Measurements from ENCODE around the gene PIGX. TPM values are rescaled to one million over a fixed set of nuclear protein-coding genes. Genes with fewer than 3 reads are reported as not detected.

Gene PIGX
- 10 to 100 TPM in 2 of 6 experiments, 1 to 10 TPM in 4; 6.4 to 17.0 (median 7.2) TPM for total RNA-seq
- long read RNA-seq = 0 reads

DNA sequence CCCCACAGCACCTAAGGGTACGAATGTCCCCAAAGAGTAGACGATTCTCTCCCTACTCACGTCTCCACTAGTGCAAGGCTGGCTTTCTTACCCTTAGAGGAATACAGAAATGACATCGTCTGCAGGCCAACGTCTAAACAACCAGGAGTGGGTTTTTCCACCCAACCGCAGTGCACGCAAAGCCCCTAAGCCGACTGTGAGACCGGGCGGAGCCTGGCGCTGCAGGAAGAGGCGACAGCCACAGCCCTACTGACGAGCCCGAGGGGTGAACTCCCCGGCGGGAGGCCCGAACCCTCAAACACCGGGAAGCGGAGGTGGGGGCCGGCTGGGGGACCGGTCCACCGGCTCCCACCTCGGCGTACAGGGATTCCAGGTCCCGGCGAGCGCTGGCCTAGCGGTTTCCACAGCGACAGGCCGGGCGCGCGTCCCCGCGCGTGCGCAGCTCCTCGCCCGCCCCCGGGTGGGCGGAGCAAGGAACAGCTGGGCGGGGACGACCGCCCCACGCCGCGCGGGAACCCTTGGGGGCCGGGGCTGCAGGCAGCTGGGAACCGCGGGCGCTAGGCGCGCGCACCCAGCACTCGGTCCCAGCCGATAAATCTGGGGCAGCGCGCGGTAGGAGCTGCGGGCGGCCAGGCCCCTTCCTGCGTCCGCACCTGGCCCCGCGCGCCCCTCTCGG, at the start of gene PIGX, which contains the start of gene CEP19:
Gene PIGX, plus strand, starts transcription at position 540 of the 676 bp plus-strand sequence.
Gene CEP19, minus strand, starts transcription at position 413 of the 676 bp plus-strand sequence. CDS start 3,593 bp downstream, outside the sequence.
- intact Hi-C loops (cut with DNase I) = no loop called here
- WGBS (ENCODE audit: insufficient coverage, low coverage, low lambda C conversion rate, missing lambda C conversion rate) = 2% methylated on average over 8 of the region's 68 CpGs
- H3K4me3 ChIP-seq = peak within 1 kb of the TSS; percentile 64 to 95 (median 90)
- H3K27ac ChIP-seq = peak within 1 kb of the TSS; percentile 30 to 84 (median 81)
- peak; percentile 91 to 92 (median 91) for DNase-seq
- ATAC-seq = peak; percentile 96 to 98 (median 98)
- H3K36me3 ChIP-seq = no peaks in the 10 kb centered on the region
- H3K27me3 ChIP-seq = no peaks in the 10 kb centered on the region
- no peaks in the 10 kb centered on the region for H3K9me3 ChIP-seq
- H3K4me1 ChIP-seq = peaks cover 0 to 13% (median 5%) of the 10 kb centered on the region in 4 donors
- TF ChIP-seq, protein P1, sequence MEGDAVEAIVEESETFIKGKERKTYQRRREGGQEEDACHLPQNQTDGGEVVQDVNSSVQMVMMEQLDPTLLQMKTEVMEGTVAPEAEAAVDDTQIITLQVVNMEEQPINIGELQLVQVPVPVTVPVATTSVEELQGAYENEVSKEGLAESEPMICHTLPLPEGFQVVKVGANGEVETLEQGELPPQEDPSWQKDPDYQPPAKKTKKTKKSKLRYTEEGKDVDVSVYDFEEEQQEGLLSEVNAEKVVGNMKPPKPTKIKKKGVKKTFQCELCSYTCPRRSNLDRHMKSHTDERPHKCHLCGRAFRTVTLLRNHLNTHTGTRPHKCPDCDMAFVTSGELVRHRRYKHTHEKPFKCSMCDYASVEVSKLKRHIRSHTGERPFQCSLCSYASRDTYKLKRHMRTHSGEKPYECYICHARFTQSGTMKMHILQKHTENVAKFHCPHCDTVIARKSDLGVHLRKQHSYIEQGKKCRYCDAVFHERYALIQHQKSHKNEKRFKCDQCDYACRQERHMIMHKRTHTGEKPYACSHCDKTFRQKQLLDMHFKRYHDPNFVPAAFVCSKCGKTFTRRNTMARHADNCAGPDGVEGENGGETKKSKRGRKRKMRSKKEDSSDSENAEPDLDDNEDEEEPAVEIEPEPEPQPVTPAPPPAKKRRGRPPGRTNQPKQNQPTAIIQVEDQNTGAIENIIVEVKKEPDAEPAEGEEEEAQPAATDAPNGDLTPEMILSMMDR (IDR thresholded peaks at IDR 0.05) = peak in 3 of 4 donors; percentile 8 to 34 (median 13)
- peak; percentile 90 for TF ChIP-seq POLR2A (IDR thresholded peaks at IDR 0.05)

DNA sequence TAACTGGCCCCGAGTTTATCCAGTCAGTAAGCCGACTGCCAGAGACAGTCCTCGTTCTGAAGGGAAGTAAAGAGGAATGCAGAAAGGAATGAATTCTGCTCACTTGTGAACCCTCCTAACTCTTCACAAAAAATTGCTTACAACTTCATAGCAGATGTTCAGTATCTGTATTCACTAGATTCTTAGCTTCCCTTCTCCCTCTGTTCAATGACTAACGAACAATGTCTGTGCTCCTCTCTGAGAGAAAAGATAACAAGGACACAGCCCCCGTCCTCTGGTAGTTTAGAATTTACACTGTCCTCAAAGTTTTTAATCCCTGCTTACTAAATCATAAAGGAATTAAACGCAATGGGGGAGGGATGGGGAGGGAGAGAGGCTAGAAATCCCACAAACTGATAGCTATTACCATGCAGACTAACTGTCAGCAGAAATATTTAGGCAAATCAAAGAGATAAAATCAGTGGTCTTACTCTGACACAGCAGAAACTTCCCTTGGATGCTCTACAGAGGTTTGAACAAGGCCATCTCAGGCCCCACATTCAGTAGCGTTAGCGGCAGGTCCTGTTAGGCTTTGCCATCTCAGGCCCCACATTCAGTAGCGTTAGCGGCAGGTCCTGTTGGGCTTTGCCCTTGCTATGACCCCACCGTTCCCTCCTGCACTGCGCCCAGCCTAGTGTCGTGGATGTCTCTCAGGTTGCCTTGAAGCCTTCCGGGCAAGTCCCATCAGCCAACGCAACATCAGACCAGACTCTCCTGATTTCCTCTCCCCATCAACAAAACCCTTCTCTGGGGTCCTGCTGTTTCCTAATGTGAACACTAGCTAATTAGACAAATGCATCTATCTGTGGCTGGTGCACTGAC, 49.2 kb upstream of the PIGX start:
- DNase-seq (no peak), ATAC-seq (no peak)
- Histone ChIP-seq H3K27me3 (no peaks in the 10 kb centered on the region), H3K36me3 (no peaks in the 10 kb centered on the region), H3K9me3 (no peaks in the 10 kb centered on the region), H3K27ac (no peak overlapping the region), H3K4me3 (no peak overlapping the region), H3K4me1 (no peaks in the 10 kb centered on the region)
- WGBS (ENCODE audit: insufficient coverage, low coverage, low lambda C conversion rate, missing lambda C conversion rate) = 44% methylated on average over 10 of the region's 15 CpGs
- TF ChIP-seq, protein P1 (IDR thresholded peaks at IDR 0.05) = no peak
- no peak for TF ChIP-seq POLR2A (IDR thresholded peaks at IDR 0.05)
- intact Hi-C loops (cut with DNase I) = no loop called here

DNA sequence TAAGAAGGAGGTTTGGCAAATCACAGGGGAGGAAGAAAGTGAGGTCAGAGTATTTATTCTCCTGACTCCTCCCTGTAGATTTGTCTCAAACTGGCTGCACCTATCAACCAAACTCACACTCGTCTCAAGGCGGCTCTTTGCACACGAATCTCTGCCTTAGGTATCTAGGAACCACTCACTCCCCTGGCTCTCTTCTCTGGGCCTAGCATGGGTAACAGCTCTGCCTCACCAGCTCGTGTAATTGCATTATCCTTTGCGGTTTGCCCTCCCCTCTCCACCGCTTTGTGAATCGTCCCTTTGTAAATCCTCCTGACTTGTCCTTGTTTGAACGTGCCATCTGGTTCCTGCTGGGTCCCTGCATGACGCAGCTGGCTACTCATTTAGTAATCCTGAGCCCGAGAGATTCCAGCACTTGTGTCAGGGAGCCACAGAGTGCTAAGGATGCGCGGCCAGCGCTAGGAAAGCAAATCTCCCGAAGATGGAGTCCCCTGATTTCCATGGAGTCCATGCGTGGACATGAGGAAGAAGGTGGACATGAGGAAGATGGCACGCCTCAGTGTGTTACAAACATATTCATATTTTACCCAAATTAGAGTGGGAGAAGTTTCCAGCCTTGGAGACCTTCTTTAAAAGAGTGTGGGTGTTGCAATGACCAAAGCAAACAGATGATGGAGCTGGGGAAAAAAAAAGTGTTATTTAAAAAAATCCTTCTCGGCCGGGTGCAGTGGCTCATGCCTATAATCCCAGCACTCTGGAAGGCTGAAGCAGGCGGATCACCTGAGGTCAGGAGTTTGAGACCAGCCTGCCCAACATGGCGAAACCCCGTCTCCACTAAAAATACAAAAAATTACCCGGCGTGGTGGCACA, 45.9 kb upstream of the PIGX start:
- no peaks in the 10 kb centered on the region for H3K27me3 ChIP-seq
- H3K9me3 ChIP-seq = no peaks in the 10 kb centered on the region
- no peak for TF ChIP-seq POLR2A (IDR thresholded peaks at IDR 0.05)
- TF ChIP-seq, protein P1 (IDR thresholded peaks at IDR 0.05) = no peak
- WGBS (ENCODE audit: insufficient coverage, low coverage, low lambda C conversion rate, missing lambda C conversion rate) = 41% methylated on average over 22 of the region's 23 CpGs
- H3K4me1 ChIP-seq = no peaks in the 10 kb centered on the region
- H3K27ac ChIP-seq = no peak overlapping the region
- intact Hi-C loops (cut with DNase I) = no loop called here
- H3K36me3 ChIP-seq = no peaks in the 10 kb centered on the region
- H3K4me3 ChIP-seq = no peak overlapping the region
- ATAC-seq (no peak), DNase-seq (no peak)

Data from right lobe of liver (tissue), 6 donors.